GM18505 (cell line): ENCODE data around the gene LSR.

ENCODE experiments used
- ATAC-seq: cut with Tn5 transposase; IDR thresholded peaks from one replicate; pipeline ENCODE4 v1.9.1; 2021; ENCODE audit not compliant: unreplicated experiment
- POLR2A ChIP-seq: IDR thresholded peaks from 4 replicates; pipeline ENCODE4 v1.6.1; 2011; ENCODE audit warnings: borderline replicate concordance; ENCODE audit not compliant: insufficient read depth, insufficient read length; ENCODE audit errors: extremely low read depth

The LSR gene

GRCh38 chr19:35269438-35270117 is 20.8 kb downstream of the LSR start:
- ATAC-seq: peak; percentile 48
- TF ChIP-seq POLR2A: peak; percentile 59

- ATAC-seq: no peak
- TF ChIP-seq POLR2A: no peak
Observed at GRCh38 chr19:35270381-35270811, 21.6 kb downstream of the LSR start.

GRCh38 chr19:35271546-35271945 is 22.7 kb downstream of the LSR start:
- TF ChIP-seq POLR2A: no peak
- no peak for ATAC-seq

- ATAC-seq: no peak
- no peak for TF ChIP-seq POLR2A
Observed at GRCh38 chr19:35272122-35272719, 23.4 kb downstream of the LSR start.

- TF ChIP-seq POLR2A: no peak
- no peak for ATAC-seq
Observed at GRCh38 chr19:35272954-35273649, 24.3 kb downstream of the LSR start.

- TF ChIP-seq POLR2A: no peak
- ATAC-seq: no peak
Observed at GRCh38 chr19:35273686-35274259, 25.0 kb downstream of the LSR start.

GRCh38 chr19:35274323-35274722 is 25.5 kb downstream of the LSR start:
- no peak for TF ChIP-seq POLR2A
- no peak for ATAC-seq

- ATAC-seq: no peak
- TF ChIP-seq POLR2A: no peak
Observed at GRCh38 chr19:35276706-35277281, 28.0 kb downstream of the LSR start.

- no peak for ATAC-seq
- TF ChIP-seq POLR2A: no peak
Observed at GRCh38 chr19:35278578-35279284, 29.9 kb downstream of the LSR start.

GRCh38 chr19:35279374-35279773 is 30.6 kb downstream of the LSR start:
- ATAC-seq: no peak
- no peak for TF ChIP-seq POLR2A

- TF ChIP-seq POLR2A: no peak
- ATAC-seq: no peak
Observed at GRCh38 chr19:35279985-35280821, 31.4 kb downstream of the LSR start.

- no peak for ATAC-seq
- TF ChIP-seq POLR2A: no peak
Observed at GRCh38 chr19:35281303-35281702, 32.5 kb downstream of the LSR start.
